Measurements from ENCODE around the gene DEFB128.

Gene DEFB128

GRCh38 chr20:145877-146276 lies 43.6 kb downstream of the DEFB128 start:
- DNase-seq: no peak

GRCh38 chr20:142290-142689 lies 47.2 kb downstream of the DEFB128 start, which contains the start of gene DEFB126:
DEFB126 (plus strand) TSS chr20:142590; CDS start chr20:142629, 39 bp downstream.
- DNase-seq: no peak
